GM23338 (cell line): ENCODE data around the gene PARVA. TPM values are rescaled to one million over a fixed set of nuclear protein-coding genes. Genes with fewer than 3 reads are reported as not detected.

Source experiments
- ATAC-seq: fragments of 200-7000 bp; cut with Tn5 transposase; 3 replicates; pipeline ENCODE4 v1.9.1; 2020
- DNase-seq: peaks from one replicate; pipeline ENCODE4 v3.0.0-alpha.2; 2015; ENCODE audit warnings: low spot score
- H2AFZ ChIP-seq: fragments of 200-600 bp; sonication (generic); 2 replicates; pipeline ENCODE4 v1.8.0; 2016; ENCODE audit warnings: antibody characterized with exemption, mild to moderate bottlenecking, moderate library complexity
- H3F3A ChIP-seq: fragments of 200-600 bp; sonication (generic); replicated peaks from 2 replicates; pipeline ENCODE4 v1.8.0; 2017; ENCODE audit warnings: antibody characterized with exemption, mixed run types, low read depth
- H3K27ac ChIP-seq: fragments of 200-600 bp; sonication (generic); 2 replicates; pipeline ENCODE4 v1.6.1; 2016; ENCODE audit warnings: low read depth
- H3K27me3 ChIP-seq: fragments of 200-600 bp; sonication (generic); 2 replicates; pipeline ENCODE4 v1.8.0; 2016; ENCODE audit warnings: mild to moderate bottlenecking, mixed run types, moderate library complexity; ENCODE audit not compliant: insufficient read depth
- H3K36me3 ChIP-seq: fragments of 200-600 bp; sonication (generic); 2 replicates; pipeline ENCODE4 v1.8.0; 2016; ENCODE audit warnings: mild to moderate bottlenecking; ENCODE audit not compliant: insufficient read depth
- H3K4me1 ChIP-seq: fragments of 200-600 bp; sonication (generic); 2 replicates; pipeline ENCODE4 v1.8.0; 2016; ENCODE audit warnings: mild to moderate bottlenecking, moderate library complexity; ENCODE audit not compliant: insufficient read depth
- H3K4me2 ChIP-seq: fragments of 200-600 bp; sonication (generic); 2 replicates; pipeline ENCODE4 v1.7.1; 2017; ENCODE audit warnings: mixed run types
- H3K4me3 ChIP-seq: fragments of 200-600 bp; sonication (generic); 2 replicates; pipeline ENCODE4 v1.6.1; 2016; ENCODE audit warnings: mixed run types
- H3K79me2 ChIP-seq: fragments of 200-600 bp; sonication (generic); replicated peaks from 2 replicates; pipeline ENCODE4 v1.8.0; 2017; ENCODE audit warnings: mild to moderate bottlenecking; ENCODE audit not compliant: insufficient read depth
- H3K9me2 ChIP-seq: fragments of 200-600 bp; sonication (generic); 2 replicates; pipeline ENCODE4 v1.8.0; 2017; ENCODE audit not compliant: insufficient read depth
- H4K20me1 ChIP-seq: fragments of 200-600 bp; sonication (generic); replicated peaks from 2 replicates; pipeline ENCODE4 v1.8.0; 2017; ENCODE audit warnings: mild to moderate bottlenecking; ENCODE audit not compliant: insufficient read depth
- H3K27ac Mint-ChIP-seq: 2 replicates; pipeline ENCODE4 v1.8.0; 2020; ENCODE audit warnings: inconsistent platforms, mild to moderate bottlenecking, moderate library complexity, mixed read lengths
- H3K27me3 Mint-ChIP-seq: 3 replicates; pipeline ENCODE4 v1.8.0; 2022; ENCODE audit warnings: low read depth, mild to moderate bottlenecking, moderate library complexity, mixed read lengths, inconsistent platforms; ENCODE audit not compliant: insufficient read depth, poor library complexity
- H3K36me3 Mint-ChIP-seq: 3 replicates; pipeline ENCODE4 v1.8.0; 2021; ENCODE audit warnings: low read depth, mild to moderate bottlenecking, inconsistent platforms, moderate library complexity, mixed read lengths
- H3K4me1 Mint-ChIP-seq: 3 replicates; pipeline ENCODE4 v1.8.0; 2020; ENCODE audit warnings: mild to moderate bottlenecking, inconsistent platforms, mixed read lengths
- H3K4me3 Mint-ChIP-seq: 3 replicates; pipeline ENCODE4 v1.8.0; 2021; ENCODE audit warnings: moderate library complexity, mild to moderate bottlenecking, inconsistent platforms, mixed read lengths
- H3K9me3 Mint-ChIP-seq: 3 replicates; pipeline ENCODE4 v1.8.0; 2020; ENCODE audit warnings: moderate library complexity, mild to moderate bottlenecking, inconsistent platforms, mixed read lengths
- CTCF ChIP-seq, 2 experiments: fragments of 200-600 bp in 1 of 2; sonication (generic) in 1 of 2; conservative IDR thresholded peaks; 2 replicates each; pipeline versions ENCODE4 v1.5.1 to v1.6.1; 2016 to 2017; ENCODE audit warnings: antibody characterized with exemption in 2 of 2, low read depth in 2 of 2, mild to moderate bottlenecking in 2 of 2, moderate library complexity in 1 of 2
- EZH2phosphoT487 ChIP-seq: fragments of 200-600 bp; sonication (generic); IDR thresholded peaks from one replicate; pipeline ENCODE4 v1.8.1; 2018; ENCODE audit warnings: antibody characterized with exemption; ENCODE audit not compliant: unreplicated experiment
- JUNB ChIP-seq: IDR thresholded peaks from one replicate; pipeline ENCODE4 v1.6.1; 2016; ENCODE audit warnings: antibody characterized with exemption; ENCODE audit not compliant: unreplicated experiment
- NANOG ChIP-seq: IDR thresholded peaks from 2 replicates; pipeline ENCODE4 v1.6.1; 2016; ENCODE audit warnings: antibody characterized with exemption, borderline replicate concordance
- POLR2AphosphoS5 ChIP-seq: IDR thresholded peaks from 2 replicates; pipeline ENCODE4 v1.6.1; 2016; ENCODE audit warnings: antibody characterized with exemption, low read depth
- STAT1 ChIP-seq: IDR thresholded peaks from one replicate; pipeline ENCODE4 v1.6.1; 2016; ENCODE audit warnings: antibody characterized with exemption; ENCODE audit not compliant: unreplicated experiment
- ZNF114 ChIP-seq: fragments of 250-450 bp; sonication (Bioruptor Pico); IDR thresholded peaks from 2 replicates; pipeline ENCODE4 v1.5.0; 2020; ENCODE audit warnings: mild to moderate bottlenecking, moderate library complexity
- ZNF331 ChIP-seq: fragments of 250-450 bp; sonication (Bioruptor Pico); IDR thresholded peaks from 2 replicates; pipeline ENCODE4 v1.5.0; 2020; ENCODE audit warnings: low read depth, mild to moderate bottlenecking, moderate library complexity
- ZNF462 ChIP-seq: fragments of 250-450 bp; sonication (Bioruptor Pico); IDR thresholded peaks from 2 replicates; pipeline ENCODE4 v1.5.0; 2020; ENCODE audit warnings: mild to moderate bottlenecking, moderate library complexity
- polyA plus RNA-seq: library from polyadenylated mRNA; unstranded; fragments of >200 nt; fragmentation: Nextera tagmentation; extraction: Ambion mirVana; gene quantifications from 2 replicates; pipeline ENCODE4 v1.2.1, GENCODE V29; 2016
- total RNA-seq: library from RNA; depleted of rRNA; stranded (reverse); fragments of >200 nt; shearing (Covaris generic); gene quantifications from 2 replicates; pipeline ENCODE4 v1.2.3, GENCODE V29; 2014

PARVA gene
- total and polyA plus RNA-seq, 2 experiments from 2014 or later, result 5.8 to 6.9 TPM

- no peak for TF ChIP-seq ZNF462 (CRISPR knock-in tag)
- no peak for TF ChIP-seq ZNF331
- TF ChIP-seq STAT1, result no peak
- no peak for TF ChIP-seq POLR2AphosphoS5
- no peak for TF ChIP-seq CTCF (conservative IDR thresholded peaks at IDR 0.05; ENCODE audit: low read depth in 2 of 2)
- no peak for TF ChIP-seq EZH2phosphoT487
These were observed 204.0 kb downstream of the PARVA start (continued) for GRCh38 chr11:12581416-12581815.

- H3K36me3 ChIP-seq, result no peaks in the 10 kb centered on the region
- peak overlapping the region; percentile 8; the same call in 1 of the 2 replicates for H2AFZ ChIP-seq
- Mint-ChIP-seq H3K9me3 (no peaks in the 10 kb centered on the region), H3K4me1 (peaks cover 21% of the 10 kb centered on the region), H3K4me3 (no peak overlapping the region), H3K27ac (no peak overlapping the region), H3K27me3 (peaks cover 8% of the 10 kb centered on the region), H3K36me3 (no peaks in the 10 kb centered on the region)
- H3K79me2 ChIP-seq, result no peaks in the 10 kb centered on the region
- DNase-seq (no peak), ATAC-seq (peak; percentile 78)
- peaks cover 13% of the 10 kb centered on the region for H3K4me1 ChIP-seq
- no peaks in the 10 kb centered on the region for H3K27me3 ChIP-seq
- H3K4me2 ChIP-seq, result no peak overlapping the region
- no peaks in the 10 kb centered on the region for H4K20me1 ChIP-seq
- no peaks in the 10 kb centered on the region for H3K9me2 ChIP-seq
- H3K4me3 ChIP-seq, result no peak overlapping the region
- H3F3A ChIP-seq, result no peaks in the 10 kb centered on the region
- no peak overlapping the region for H3K27ac ChIP-seq
- TF ChIP-seq ZNF114, result no peak
- TF ChIP-seq JUNB, result no peak
- TF ChIP-seq ZNF462 (CRISPR knock-in tag), result no peak
- no peak for TF ChIP-seq NANOG
These were observed 204.6 kb downstream of the PARVA start for GRCh38 chr11:12581923-12582322.
